Measurements from ENCODE around the gene SPC24.
"Not testable (repeated sequence)": the region's sequence is repeated elsewhere in the genome, so short reads cannot be mapped to it uniquely, and the experiment has no call there.

SPC24 gene

GRCh38 chr19:11165486-11166030, 10.0 kb upstream of the SPC24 start:
- no peak for TF ChIP-seq CTCF (IDR thresholded peaks at IDR 0.05)
- no peak overlapping the region for H3K4me3 ChIP-seq (ENCODE audit: low read depth in 1 of 2, low read length in 1 of 2)
- no peaks in the 10 kb centered on the region for H3K4me1 ChIP-seq (ENCODE audit: control insufficient read depth in 1 of 2, insufficient read depth in 1 of 2, low read depth in 1 of 2, low read length in 1 of 2)
- no peak overlapping the region for H3K27ac ChIP-seq
- no peaks in the 10 kb centered on the region for H3K27me3 ChIP-seq
- H3K9me3 ChIP-seq, result no peaks in the 10 kb centered on the region
- no peaks in the 10 kb centered on the region for H3K36me3 ChIP-seq

GRCh38 chr19:11164879-11165406, 9.4 kb upstream of the SPC24 start:
- no peak overlapping the region for H3K4me3 ChIP-seq (ENCODE audit: low read depth in 1 of 2, low read length in 1 of 2)
- no peaks in the 10 kb centered on the region for H3K27me3 ChIP-seq
- H3K4me1 ChIP-seq (ENCODE audit: control insufficient read depth in 1 of 2, insufficient read depth in 1 of 2, low read depth in 1 of 2, low read length in 1 of 2), result no peaks in the 10 kb centered on the region
- TF ChIP-seq CTCF (IDR thresholded peaks at IDR 0.05), result no peak
- H3K27ac ChIP-seq, result no peak overlapping the region
- H3K36me3 ChIP-seq, result no peaks in the 10 kb centered on the region
- no peaks in the 10 kb centered on the region for H3K9me3 ChIP-seq

- H3K27me3 ChIP-seq, result no peaks in the 10 kb centered on the region
- H3K4me1 ChIP-seq (ENCODE audit: control insufficient read depth in 1 of 2, insufficient read depth in 1 of 2, low read depth in 1 of 2, low read length in 1 of 2), result no peaks in the 10 kb centered on the region
- TF ChIP-seq CTCF (IDR thresholded peaks at IDR 0.05), result no peak
- H3K4me3 ChIP-seq (ENCODE audit: low read depth in 1 of 2, low read length in 1 of 2), result no peak overlapping the region
- H3K36me3 ChIP-seq, result no peaks in the 10 kb centered on the region
- H3K9me3 ChIP-seq, result no peaks in the 10 kb centered on the region
- no peak overlapping the region for H3K27ac ChIP-seq
These were observed 8.7 kb upstream of the SPC24 start for GRCh38 chr19:11164296-11164695.

GRCh38 chr19:11160440-11160768, 4.8 kb upstream of the SPC24 start:
- H3K36me3 ChIP-seq; H3K4me1 ChIP-seq (ENCODE audit: control insufficient read depth in 1 of 2, insufficient read depth in 1 of 2, low read depth in 1 of 2, low read length in 1 of 2); H3K4me3 ChIP-seq (ENCODE audit: low read depth in 1 of 2, low read length in 1 of 2); H3K27me3 ChIP-seq; H3K27ac ChIP-seq; H3K9me3 ChIP-seq: not testable (repeated sequence)

- Histone ChIP-seq H3K4me1 (ENCODE audit: control insufficient read depth in 1 of 2, insufficient read depth in 1 of 2, low read depth in 1 of 2, low read length in 1 of 2) (peaks cover 13 to 15% of the 10 kb centered on the region in 2 experiments), H3K27ac (no peak overlapping the region), H3K4me3 (ENCODE audit: low read depth in 1 of 2, low read length in 1 of 2) (no peak overlapping the region), H3K27me3 (no peaks in the 10 kb centered on the region), H3K36me3 (no peaks in the 10 kb centered on the region), H3K9me3 (no peaks in the 10 kb centered on the region)
- no peak for TF ChIP-seq CTCF (IDR thresholded peaks at IDR 0.05)
These were observed 4.2 kb upstream of the SPC24 start for GRCh38 chr19:11159598-11160439.

GRCh38 chr19:11154683-11155047, 917 bp downstream of the SPC24 start:
- H3K27ac ChIP-seq, result no peak overlapping the region
- peaks cover 19 to 22% of the 10 kb centered on the region in 2 experiments for H3K4me1 ChIP-seq (ENCODE audit: control insufficient read depth in 1 of 2, insufficient read depth in 1 of 2, low read depth in 1 of 2, low read length in 1 of 2)

More at GRCh38 chr19:11154683-11155047, 917 bp downstream of the SPC24 start:
- H3K4me3 ChIP-seq (ENCODE audit: low read depth in 1 of 2, low read length in 1 of 2), result peak overlapping the region in 1 of 2 experiments; percentile 77
- no peaks in the 10 kb centered on the region for H3K9me3 ChIP-seq
- no peaks in the 10 kb centered on the region for H3K27me3 ChIP-seq
- TF ChIP-seq CTCF (IDR thresholded peaks at IDR 0.05), result no peak
- H3K36me3 ChIP-seq, result peaks cover 7% of the 10 kb centered on the region
